Left lung (tissue), 14 donors: ENCODE results near the gene CTXND1. TPM values are rescaled to one million over a fixed set of nuclear protein-coding genes. Genes with fewer than 3 reads are reported as not detected.
A peak's percentile ranks its signal among the peaks of the same experiment; 100 is the strongest.
"Not testable (repeated sequence)": the region's sequence is repeated elsewhere in the genome, so short reads cannot be mapped to it uniquely, and the experiment has no call there.

Experiments
- ATAC-seq: fragments of 200-7000 bp; cut with Tn5 transposase; one replicate; pipeline ENCODE4 v1.9.1; 2020; ENCODE audit warnings: moderate library complexity
- DNase-seq, 4 donors: peaks; one replicate each; pipeline ENCODE4 v3.0.0-alpha.2; 2013 to 2020
- H3K27ac ChIP-seq, 2 donors: fragments of 200-600 bp; sonication (generic) in 1 of 2; one replicate each; pipeline versions ENCODE4 v1.5.0 to v1.8.0; 2020 to 2021
- H3K27me3 ChIP-seq, 2 donors: fragments of 200-600 bp; sonication (generic) in 1 of 2; one replicate each; pipeline versions ENCODE4 v1.5.0 to v1.8.0; 2020 to 2021
- H3K36me3 ChIP-seq, 2 donors: fragments of 200-600 bp; sonication (generic) in 1 of 2; one replicate each; pipeline versions ENCODE4 v1.5.0 to v1.8.0; 2020 to 2021
- H3K4me1 ChIP-seq, 2 donors: fragments of 200-600 bp; one replicate each; pipeline ENCODE4 v1.8.0; 2021
- H3K4me3 ChIP-seq, 2 donors: fragments of 200-600 bp; sonication (generic) in 1 of 2; one replicate each; pipeline versions ENCODE4 v1.5.0 to v1.8.0; 2020 to 2021; ENCODE audit warnings: mild to moderate bottlenecking in 1 of 2
- H3K9me3 ChIP-seq, 2 donors: fragments of 200-600 bp; sonication (generic) in 1 of 2; one replicate each; pipeline versions ENCODE4 v1.5.0 to v1.8.0; 2020 to 2021
- intact Hi-C, 2 donors: fragments of 100-400 bp; cut with DNase I; formaldehyde crosslinking; loops; one replicate each; pipeline versions ENCODE4 v1.11.2 to v1.14.2; 2022
- long read RNA-seq, 12 donors: library from polyadenylated mRNA in 2 of 12; unstranded in 2 of 12; transcript quantifications; one replicate each; pipeline ENCODE4 v2.0.0 and lab custom pipeline, GENCODE V29; 2019 to 2026
- polyA plus RNA-seq, 6 donors: library from polyadenylated mRNA; unstranded; fragments of 120-200 nt; gene quantifications; one replicate each; pipeline ENCODE4 v1.2.1, GENCODE V29; 2013; ENCODE audit not compliant: insufficient read length in 6 of 6
- total RNA-seq, 2 donors: library from RNA; stranded (reverse); fragmentation: NEBNext Ultra II Directional; extraction: Animal tissue kit (Norgen Biotek cat#: 25700); gene quantifications; one replicate each; pipeline ENCODE4 v1.2.1, GENCODE V29; 2021
- TF ChIP-seq, protein P1 (sequence below), 2 donors: fragments of 200-600 bp; sonication (generic) in 1 of 2; IDR thresholded peaks; one replicate each; pipeline versions ENCODE4 v1.5.0 to v1.8.0; 2021; ENCODE audit warnings: antibody characterized with exemption in 2 of 2
- donor health status: DM: no; HTN: yes; CAD: no.
- donor health status: DM: no; HTN: no; CAD: no.

CTXND1 gene
- under 1 TPM; 0.47 to 0.99 TPM for total RNA-seq
- polyA plus RNA-seq: 10 to 100 TPM; 19.7 to 32.9 (median 26.8) TPM
- long read RNA-seq, donor 1, full-length matches to known transcripts: 7 of 35 reads
- long read RNA-seq, donor 1, partial matches to known transcripts: 28 of 35 reads
- long read RNA-seq, donor 1, other reads (novel, unspliced or antisense): 0 of 35 reads
- long read RNA-seq, donor 2, full-length matches to known transcripts: 5 of 5 reads
- long read RNA-seq, donor 2, partial matches to known transcripts: 0 of 5 reads
- long read RNA-seq, donor 2, other reads (novel, unspliced or antisense): 0 of 5 reads
- long read RNA-seq, donor 3, full-length matches to known transcripts: 3 of 3 reads
- long read RNA-seq, donor 3, partial matches to known transcripts: 0 of 3 reads
- long read RNA-seq, donor 3, other reads (novel, unspliced or antisense): 0 of 3 reads
- long read RNA-seq, donor 4, full-length matches to known transcripts: 1 of 1 reads
- long read RNA-seq, donor 4, partial matches to known transcripts: 0 of 1 reads
- long read RNA-seq, donor 4, other reads (novel, unspliced or antisense): 0 of 1 reads
- long read RNA-seq, donor 5, full-length matches to known transcripts: 6 of 6 reads
- long read RNA-seq, donor 5, partial matches to known transcripts: 0 of 6 reads
- long read RNA-seq, donor 5, other reads (novel, unspliced or antisense): 0 of 6 reads
- long read RNA-seq, donor 6, full-length matches to known transcripts: 4 of 4 reads
- long read RNA-seq, donor 6, partial matches to known transcripts: 0 of 4 reads
- long read RNA-seq, donor 6, other reads (novel, unspliced or antisense): 0 of 4 reads
- long read RNA-seq, donor 7, full-length matches to known transcripts: 2 of 2 reads
- long read RNA-seq, donor 7, partial matches to known transcripts: 0 of 2 reads
- long read RNA-seq, donor 7, other reads (novel, unspliced or antisense): 0 of 2 reads
- long read RNA-seq, donor 8, full-length matches to known transcripts: 6 of 6 reads
- long read RNA-seq, donor 8, partial matches to known transcripts: 0 of 6 reads
- long read RNA-seq, donor 8, other reads (novel, unspliced or antisense): 0 of 6 reads
- long read RNA-seq, donor 9: 0 reads
- long read RNA-seq, donor 10: 0 reads
- long read RNA-seq, donor 11: 0 reads
- long read RNA-seq, donor 12, full-length matches to known transcripts: 4 of 4 reads
- long read RNA-seq, donor 12, partial matches to known transcripts: 0 of 4 reads
- long read RNA-seq, donor 12, other reads (novel, unspliced or antisense): 0 of 4 reads

- intact Hi-C loops: no loop called here
- no peak within 1 kb of the TSS for H3K27ac ChIP-seq
- DNase-seq: peak in 1 of 4 donors; percentile 53
- no peaks in the 10 kb centered on the region for H3K9me3 ChIP-seq
- H3K27me3 ChIP-seq: peaks cover 32 to 91% of the 10 kb centered on the region in 2 donors
- TF ChIP-seq, protein P1, sequence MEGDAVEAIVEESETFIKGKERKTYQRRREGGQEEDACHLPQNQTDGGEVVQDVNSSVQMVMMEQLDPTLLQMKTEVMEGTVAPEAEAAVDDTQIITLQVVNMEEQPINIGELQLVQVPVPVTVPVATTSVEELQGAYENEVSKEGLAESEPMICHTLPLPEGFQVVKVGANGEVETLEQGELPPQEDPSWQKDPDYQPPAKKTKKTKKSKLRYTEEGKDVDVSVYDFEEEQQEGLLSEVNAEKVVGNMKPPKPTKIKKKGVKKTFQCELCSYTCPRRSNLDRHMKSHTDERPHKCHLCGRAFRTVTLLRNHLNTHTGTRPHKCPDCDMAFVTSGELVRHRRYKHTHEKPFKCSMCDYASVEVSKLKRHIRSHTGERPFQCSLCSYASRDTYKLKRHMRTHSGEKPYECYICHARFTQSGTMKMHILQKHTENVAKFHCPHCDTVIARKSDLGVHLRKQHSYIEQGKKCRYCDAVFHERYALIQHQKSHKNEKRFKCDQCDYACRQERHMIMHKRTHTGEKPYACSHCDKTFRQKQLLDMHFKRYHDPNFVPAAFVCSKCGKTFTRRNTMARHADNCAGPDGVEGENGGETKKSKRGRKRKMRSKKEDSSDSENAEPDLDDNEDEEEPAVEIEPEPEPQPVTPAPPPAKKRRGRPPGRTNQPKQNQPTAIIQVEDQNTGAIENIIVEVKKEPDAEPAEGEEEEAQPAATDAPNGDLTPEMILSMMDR (IDR thresholded peaks at IDR 0.05): no peak
- no peaks in the 10 kb centered on the region for H3K36me3 ChIP-seq
- peaks cover 0 to 5% of the 10 kb centered on the region in 2 donors for H3K4me1 ChIP-seq
- H3K4me3 ChIP-seq: peak within 1 kb of the TSS; percentile 19 to 28
- ATAC-seq: peak; percentile 40
Measured at GRCh38 chr15:80252121-80252518, at the start of gene CTXND1. CTXND1 (minus strand) TSS chr15:80252213; CDS start chr15:80201949, 50,264 bp downstream.

DNA sequence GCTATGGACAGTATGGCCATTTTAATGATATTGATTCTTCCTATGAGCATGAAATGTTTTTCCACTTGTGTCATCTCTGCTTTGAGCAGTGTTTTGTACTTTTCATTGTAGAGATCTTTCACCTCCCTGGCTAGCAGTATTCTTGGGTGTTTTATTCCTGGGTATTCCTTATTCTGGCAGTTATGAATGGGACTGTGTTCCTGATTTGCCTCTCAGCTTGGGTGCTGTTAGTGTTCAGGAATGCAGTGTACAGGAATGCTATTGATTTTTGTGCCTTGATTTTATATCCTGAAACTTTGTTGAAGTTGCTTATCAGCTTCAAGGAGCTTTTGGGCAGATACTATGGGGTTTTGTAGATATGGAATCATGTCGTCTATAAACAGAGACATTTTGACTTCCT is 49.5 kb upstream of the CTXND1 start:
- H3K4me3 ChIP-seq: no peak overlapping the region
- H3K27me3 ChIP-seq: no peaks in the 10 kb centered on the region
- TF ChIP-seq, protein P1 (IDR thresholded peaks at IDR 0.05): no peak
- H3K9me3 ChIP-seq: no peaks in the 10 kb centered on the region
- H3K36me3 ChIP-seq: no peaks in the 10 kb centered on the region
- DNase-seq (no peak), ATAC-seq (no peak)
- H3K4me1 ChIP-seq: no peaks in the 10 kb centered on the region
- H3K27ac ChIP-seq: no peak overlapping the region
- intact Hi-C loops: no loop called here

DNA sequence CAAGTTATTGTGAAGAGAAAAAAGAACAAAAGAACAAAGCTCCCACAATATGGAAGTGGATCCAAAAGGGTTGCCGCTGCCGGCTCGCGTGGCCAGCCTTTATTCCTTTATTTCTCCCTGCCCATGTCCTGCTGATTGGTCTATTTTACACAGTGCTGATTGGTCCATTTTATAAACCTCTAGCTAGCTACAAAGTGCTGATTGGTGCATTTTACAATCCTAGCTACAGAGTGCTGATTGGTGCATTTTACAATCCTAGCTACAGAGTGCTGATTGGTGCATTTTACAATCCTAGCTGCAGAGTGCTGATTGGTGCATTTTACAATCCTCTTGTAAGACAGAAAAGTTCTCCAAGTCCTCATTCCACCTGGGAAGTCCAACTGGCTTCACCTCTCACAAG is 43.8 kb upstream of the CTXND1 start:
- H3K4me3 ChIP-seq, DNase-seq, intact Hi-C loops, H3K27me3 ChIP-seq, H3K9me3 ChIP-seq, H3K36me3 ChIP-seq, H3K4me1 ChIP-seq, ATAC-seq, H3K27ac ChIP-seq: not testable (repeated sequence)

GRCh38 chr15:80292079-80292478 is 40.1 kb upstream of the CTXND1 start:
- H3K4me1 ChIP-seq: no peaks in the 10 kb centered on the region
- no peak for DNase-seq

DNA sequence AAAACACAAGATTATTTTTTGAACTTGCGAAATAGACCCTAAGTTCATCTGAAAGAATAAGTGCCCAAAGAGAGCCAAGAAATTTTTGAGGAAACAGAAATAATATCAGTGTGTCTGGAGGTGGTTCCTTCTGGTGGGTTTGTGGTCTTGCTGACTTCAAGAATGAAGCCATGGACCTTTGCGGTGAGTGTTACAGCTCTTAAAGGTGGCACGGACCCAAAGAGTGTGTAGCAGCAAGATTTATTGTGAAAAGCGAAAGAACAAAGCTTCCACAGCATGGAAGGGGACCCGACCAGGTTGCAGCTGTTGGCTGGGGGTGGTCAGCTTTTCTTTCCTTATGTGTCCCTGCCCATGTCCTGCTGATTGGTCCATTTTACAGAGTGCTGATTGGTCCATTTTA is 38.9 kb upstream of the CTXND1 start:
- H3K4me3 ChIP-seq, ATAC-seq, H3K36me3 ChIP-seq, intact Hi-C loops, H3K9me3 ChIP-seq, H3K4me1 ChIP-seq, H3K27ac ChIP-seq, H3K27me3 ChIP-seq: not testable (repeated sequence)
- DNase-seq: peak in 2 of 4 donors; percentile 26 to 44

More at GRCh38 chr15:80292079-80292478, 40.1 kb upstream of the CTXND1 start:
- H3K27me3 ChIP-seq: no peaks in the 10 kb centered on the region
- TF ChIP-seq, protein P1 (IDR thresholded peaks at IDR 0.05): no peak
- intact Hi-C loops: no loop called here
- no peaks in the 10 kb centered on the region for H3K9me3 ChIP-seq
- no peaks in the 10 kb centered on the region for H3K36me3 ChIP-seq
- no peak for ATAC-seq
- no peak overlapping the region for H3K4me3 ChIP-seq
- H3K27ac ChIP-seq: no peak overlapping the region
